H1 (cell line): ENCODE results near the gene CDC45. TPM values are rescaled to one million over a fixed set of nuclear protein-coding genes. Genes with fewer than 3 reads are reported as not detected.

Experiments used
- BACH1 ChIP-seq: IDR thresholded peaks from 2 replicates; pipeline ENCODE4 v1.6.1; 2012; ENCODE audit warnings: low read length, improper control_type of control experiment
- GTF2F1 ChIP-seq: IDR thresholded peaks from 2 replicates; pipeline ENCODE4 v1.6.1; 2012; ENCODE audit warnings: low read depth, low read length, improper control_type of control experiment, borderline replicate concordance
- MAFK ChIP-seq: IDR thresholded peaks from 2 replicates; pipeline ENCODE4 v1.6.1; 2012; ENCODE audit warnings: low read depth, mild to moderate bottlenecking, improper control_type of control experiment, low read length
- PHF8 ChIP-seq: fragments of 200-600 bp; sonication (generic); conservative IDR thresholded peaks from 2 replicates; pipeline ENCODE4 v1.7.1; 2012; ENCODE audit warnings: low read depth, mild to moderate bottlenecking, inconsistent platforms, low read length, moderate library complexity
- TAF1 ChIP-seq: IDR thresholded peaks from 2 replicates; pipeline ENCODE4 v1.6.1; 2011; ENCODE audit warnings: mild to moderate bottlenecking, low read depth, low read length
- polyA plus RNA-seq, 7 experiments: library from polyadenylated mRNA; depleted of rRNA in 3 of 7; stranded (reverse) in 5 of 7; unstranded in 2 of 7; fragments of >200 nt in 5 of 7; fragments of 200-250 nt in 2 of 7; gene quantifications; 1 replicate in 5 of 7; 2 replicates in 1 of 7; 4 replicates in 1 of 7; pipeline versions ENCODE4 v1.2.1 to v1.2.3, GENCODE V29; 2011 to 2013; ENCODE audit warnings: missing spikeins in 2 of 7, mixed read lengths in 2 of 7
- total RNA-seq: library from RNA; stranded (reverse); fragmentation: NEBNext Ultra II Directional; extraction: Animal tissue kit (Norgen Biotek cat#: 25700); gene quantifications from 2 replicates; pipeline ENCODE4 v1.2.1, GENCODE V29; 2021
- TF ChIP-seq, protein P1 (sequence below): IDR thresholded peaks from 2 replicates; pipeline ENCODE4 v1.6.1; 2012; ENCODE audit warnings: low read length, inconsistent platforms

The CDC45 gene
- total and polyA plus RNA-seq, 2 of the 8 experiments (the other 6 are each of a cell fraction or from before 2014, with no cell fraction given), result 31.9 to 37.7 TPM

DNA sequence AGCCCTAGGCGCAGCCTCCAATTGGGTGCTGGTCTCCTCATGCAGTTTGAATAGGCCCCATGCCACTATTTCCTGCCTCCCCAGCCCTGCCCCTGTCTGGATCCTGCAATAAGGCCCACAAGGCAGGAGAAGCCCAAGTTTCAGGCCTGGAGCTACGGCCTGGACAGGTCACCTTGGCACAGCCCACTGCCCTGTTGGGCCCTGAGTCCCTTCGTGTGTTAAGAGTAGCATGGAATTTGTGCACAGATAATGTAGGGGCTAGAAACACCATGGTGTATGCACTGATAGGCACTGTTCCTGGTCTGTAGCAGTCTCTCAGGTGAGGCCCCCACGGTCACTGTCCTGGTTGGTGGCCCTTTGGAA, 20.1 kb downstream of the CDC45 start (continued):
- no peak for TF ChIP-seq MAFK
- no peak for TF ChIP-seq TAF1
- no peak for TF ChIP-seq BACH1
- no peak for TF ChIP-seq PHF8
- TF ChIP-seq GTF2F1, result no peak
- TF ChIP-seq, protein P1, sequence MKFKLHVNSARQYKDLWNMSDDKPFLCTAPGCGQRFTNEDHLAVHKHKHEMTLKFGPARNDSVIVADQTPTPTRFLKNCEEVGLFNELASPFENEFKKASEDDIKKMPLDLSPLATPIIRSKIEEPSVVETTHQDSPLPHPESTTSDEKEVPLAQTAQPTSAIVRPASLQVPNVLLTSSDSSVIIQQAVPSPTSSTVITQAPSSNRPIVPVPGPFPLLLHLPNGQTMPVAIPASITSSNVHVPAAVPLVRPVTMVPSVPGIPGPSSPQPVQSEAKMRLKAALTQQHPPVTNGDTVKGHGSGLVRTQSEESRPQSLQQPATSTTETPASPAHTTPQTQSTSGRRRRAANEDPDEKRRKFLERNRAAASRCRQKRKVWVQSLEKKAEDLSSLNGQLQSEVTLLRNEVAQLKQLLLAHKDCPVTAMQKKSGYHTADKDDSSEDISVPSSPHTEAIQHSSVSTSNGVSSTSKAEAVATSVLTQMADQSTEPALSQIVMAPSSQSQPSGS, result no peak
